ENCODE data around the gene ZNF600.
"Not testable (repeated sequence)": the region's sequence is repeated elsewhere in the genome, so short reads cannot be mapped to it uniquely, and the experiment has no call there.

Gene ZNF600

GRCh38 chr19:52724701-52725514 is 61.7 kb downstream of the ZNF600 start:
- H3K27me3 ChIP-seq (replicated peaks; ENCODE audit: control insufficient read depth, insufficient read depth, low read length): no peaks in the 10 kb centered on the region
- H3K36me3 ChIP-seq (ENCODE audit: control insufficient read depth, insufficient read depth, low read length): peaks cover 6% of the 10 kb centered on the region
- TF ChIP-seq CTCF (IDR thresholded peaks at IDR 0.05; ENCODE audit: insufficient read depth, low read length, poor library complexity, severe bottlenecking): no peak
- DNase-seq (ENCODE audit: extremely low read depth, insufficient read length): no peak
- H3K4me3 ChIP-seq (replicated peaks; ENCODE audit: low read depth, low read length): no peak overlapping the region

GRCh38 chr19:52723907-52724598 is 62.5 kb downstream of the ZNF600 start:
- DNase-seq (ENCODE audit: extremely low read depth, insufficient read length); H3K27me3 ChIP-seq (replicated peaks; ENCODE audit: control insufficient read depth, insufficient read depth, low read length); H3K4me3 ChIP-seq (replicated peaks; ENCODE audit: low read depth, low read length); H3K36me3 ChIP-seq (ENCODE audit: control insufficient read depth, insufficient read depth, low read length): not testable (repeated sequence)

GRCh38 chr19:52722062-52723003 is 64.3 kb downstream of the ZNF600 start:
- no peak for TF ChIP-seq CTCF (IDR thresholded peaks at IDR 0.05; ENCODE audit: insufficient read depth, low read length, poor library complexity, severe bottlenecking)

GRCh38 chr19:52720541-52720940 is 66.0 kb downstream of the ZNF600 start:
- DNase-seq (ENCODE audit: extremely low read depth, insufficient read length); H3K27me3 ChIP-seq (replicated peaks; ENCODE audit: control insufficient read depth, insufficient read depth, low read length); H3K4me3 ChIP-seq (replicated peaks; ENCODE audit: low read depth, low read length); H3K36me3 ChIP-seq (ENCODE audit: control insufficient read depth, insufficient read depth, low read length): not testable (repeated sequence)

More at GRCh38 chr19:52722062-52723003, 64.3 kb downstream of the ZNF600 start:
- H3K36me3 ChIP-seq (ENCODE audit: control insufficient read depth, insufficient read depth, low read length): peaks cover 4% of the 10 kb centered on the region
- no peak for DNase-seq (ENCODE audit: extremely low read depth, insufficient read length)
- no peaks in the 10 kb centered on the region for H3K27me3 ChIP-seq (replicated peaks; ENCODE audit: control insufficient read depth, insufficient read depth, low read length)
- H3K4me3 ChIP-seq (replicated peaks; ENCODE audit: low read depth, low read length): no peak overlapping the region

GRCh38 chr19:52716522-52716921 is 70.1 kb downstream of the ZNF600 start:
- Histone ChIP-seq H3K36me3 (ENCODE audit: control insufficient read depth, insufficient read depth, low read length) (peaks cover 1% of the 10 kb centered on the region), H3K4me3 (replicated peaks; ENCODE audit: low read depth, low read length) (no peak overlapping the region), H3K27me3 (replicated peaks; ENCODE audit: control insufficient read depth, insufficient read depth, low read length) (no peaks in the 10 kb centered on the region)
- no peak for DNase-seq (ENCODE audit: extremely low read depth, insufficient read length)
- TF ChIP-seq CTCF (IDR thresholded peaks at IDR 0.05; ENCODE audit: insufficient read depth, low read length, poor library complexity, severe bottlenecking): no peak

GRCh38 chr19:52715902-52716301 is 70.7 kb downstream of the ZNF600 start:
- not testable (repeated sequence) for DNase-seq (ENCODE audit: extremely low read depth, insufficient read length); H3K4me3 ChIP-seq (replicated peaks; ENCODE audit: low read depth, low read length); H3K27me3 ChIP-seq (replicated peaks; ENCODE audit: control insufficient read depth, insufficient read depth, low read length); H3K36me3 ChIP-seq (ENCODE audit: control insufficient read depth, insufficient read depth, low read length)

- H3K27me3 ChIP-seq (replicated peaks; ENCODE audit: control insufficient read depth, insufficient read depth, low read length); H3K36me3 ChIP-seq (ENCODE audit: control insufficient read depth, insufficient read depth, low read length); H3K4me3 ChIP-seq (replicated peaks; ENCODE audit: low read depth, low read length); DNase-seq (ENCODE audit: extremely low read depth, insufficient read length): not testable (repeated sequence)
Observed at GRCh38 chr19:52715330-52715729, 71.3 kb downstream of the ZNF600 start.
